Caco-2 (cell line): ENCODE measurements around the gene KIAA0513. TPM values are rescaled to one million over a fixed set of nuclear protein-coding genes. Genes with fewer than 3 reads are reported as not detected.
"Not testable (repeated sequence)": the region's sequence is repeated elsewhere in the genome, so short reads cannot be mapped to it uniquely, and the experiment has no call there.

Experiments
- BruUV-seq: library from RNA; stranded (reverse); fragments of 400-500 nt; replicated peaks from 2 replicates; lab custom pipeline; 2021; lab: Mats Ljungman, UMichigan
- CTCF ChIA-PET: fragments of 300-600 bp; sonication (Branson Sonifier 250); formaldehyde crosslinking; loops from one replicate; lab custom pipeline; 2022; ENCODE audit warnings: antibody characterized with exemption; lab: Charles Lee
- POLR2A ChIA-PET: fragments of 300-600 bp; sonication (Branson Sonifier 250); formaldehyde crosslinking; loops from one replicate; lab custom pipeline; 2022; ENCODE audit warnings: antibody characterized with exemption; lab: Charles Lee
- DNase-seq, 2 experiments: peaks; one replicate each; pipeline versions ENCODE4 v3.0.0 to v3.0.0-alpha.2; 2020 to 2022
- H3K27me3 ChIP-seq: replicated peaks from 2 replicates; pipeline ENCODE4 v1.6.0; 2011; ENCODE audit warnings: low read length; ENCODE audit not compliant: control insufficient read depth, insufficient read depth
- H3K36me3 ChIP-seq: 2 replicates; pipeline ENCODE4 v1.5.1; 2011; ENCODE audit warnings: low read length; ENCODE audit not compliant: control insufficient read depth, insufficient read depth
- H3K4me1 ChIP-seq: fragments of 250-450 bp; sonication (Bioruptor Pico); 2 replicates; pipeline ENCODE4 v1.5.1; 2020; ENCODE audit warnings: mild to moderate bottlenecking
- H3K4me3 ChIP-seq: 2 replicates; pipeline ENCODE4 v1.5.1; 2011; ENCODE audit warnings: low read depth, mild to moderate bottlenecking, control low read depth, low read length
- H3K9me3 ChIP-seq: fragments of 250-450 bp; sonication (Bioruptor Pico); 2 replicates; pipeline ENCODE4 v1.5.1; 2020; ENCODE audit warnings: mild to moderate bottlenecking, moderate library complexity
- H3K27ac Mint-ChIP-seq: one replicate; pipeline ENCODE4 v1.8.0; 2022; ENCODE audit warnings: mixed read lengths; ENCODE audit not compliant: unreplicated experiment
- H3K27me3 Mint-ChIP-seq: one replicate; pipeline ENCODE4 v1.8.0; 2022; ENCODE audit warnings: mixed read lengths; ENCODE audit not compliant: insufficient read depth, unreplicated experiment
- H3K36me3 Mint-ChIP-seq: one replicate; pipeline ENCODE4 v1.8.0; 2022; ENCODE audit warnings: mild to moderate bottlenecking, mixed read lengths; ENCODE audit not compliant: insufficient read depth, unreplicated experiment
- H3K4me1 Mint-ChIP-seq: one replicate; pipeline ENCODE4 v1.8.0; 2022; ENCODE audit warnings: low read depth, mixed read lengths; ENCODE audit not compliant: unreplicated experiment
- H3K4me3 Mint-ChIP-seq: one replicate; pipeline ENCODE4 v1.8.0; 2022; ENCODE audit warnings: mild to moderate bottlenecking, moderate library complexity, mixed read lengths; ENCODE audit not compliant: unreplicated experiment
- H3K9me3 Mint-ChIP-seq: one replicate; pipeline ENCODE4 v1.8.0; 2022; ENCODE audit warnings: mixed read lengths; ENCODE audit not compliant: unreplicated experiment
- intact Hi-C: fragments of 100-400 bp; cut with micrococcal nuclease; formaldehyde crosslinking; loops from one replicate; pipeline ENCODE4 v1.10.0; 2022; ENCODE audit not compliant: unreplicated experiment
- total RNA-seq: library from RNA; stranded (reverse); gene quantifications from 2 replicates; pipeline ENCODE4 v1.2.3, GENCODE V29; 2022
- TF ChIP-seq, protein P1 (sequence below), 2 experiments: fragments of 200-600 bp in 1 of 2; IDR thresholded peaks; 1 replicate in 1 of 2; 2 replicates in 1 of 2; pipeline versions ENCODE4 v1.5.1 to v1.8.0; 2011 to 2022; ENCODE audit warnings: antibody characterized with exemption in 1 of 2, control low read depth in 1 of 2, inconsistent platforms in 1 of 2, low read depth in 1 of 2, low read length in 1 of 2, mild to moderate bottlenecking in 1 of 2, moderate library complexity in 1 of 2; ENCODE audit not compliant: insufficient read depth in 1 of 2, severe bottlenecking in 1 of 2, unreplicated experiment in 1 of 2

KIAA0513 gene
- total RNA-seq, 1 experiment from 2014 or later: 7.9 TPM

DNA sequence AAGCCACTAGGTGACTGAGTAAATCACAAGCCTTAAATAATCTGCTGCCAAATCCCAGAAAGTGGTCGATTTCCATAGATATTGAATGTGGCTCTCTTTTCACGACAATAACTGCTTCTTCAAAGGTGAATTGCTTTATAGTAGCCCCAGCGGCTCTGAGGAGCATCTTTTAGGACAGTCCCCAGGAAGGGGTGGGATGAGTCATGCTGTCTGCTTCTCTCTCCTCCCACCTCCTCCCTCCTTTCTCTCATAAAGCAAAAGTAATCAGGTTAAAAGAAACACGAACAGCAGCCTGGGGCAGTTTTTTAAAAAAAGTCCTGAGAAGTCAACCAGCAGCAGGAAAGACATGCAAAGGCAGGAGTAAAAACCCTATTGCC, 1.8 kb downstream of the KIAA0513 start:
- peak in 1 of 2 experiments; percentile 29 for DNase-seq
- H3K36me3 Mint-ChIP-seq: no peaks in the 10 kb centered on the region
- Histone ChIP-seq H3K4me3 (no peak overlapping the region), H3K9me3 (no peaks in the 10 kb centered on the region), H3K4me1 (peaks cover 28% of the 10 kb centered on the region), H3K27me3 (peaks cover 1% of the 10 kb centered on the region; the same call in 1 of the 2 replicates), H3K36me3 (no peaks in the 10 kb centered on the region)
- ChIA-PET POLR2A (interaction anchor here (0.7 kb wide), 1 partner anchor 796 kb away, joined by 5 read pairs; no protein-coding TSS in a partner anchor), CTCF (no interaction called here)
- H3K27ac Mint-ChIP-seq: no peak overlapping the region
- no peaks in the 10 kb centered on the region for H3K27me3 Mint-ChIP-seq
- peaks cover 26% of the 10 kb centered on the region for H3K4me1 Mint-ChIP-seq
- peak overlapping the region; percentile 92 for H3K4me3 Mint-ChIP-seq
- TSS peak; percentile 42 for BruUV-seq
- intact Hi-C loops: loop anchor here (2.0 kb wide), 1 partner anchor 19 kb away; the partner anchor contains the start of gene ZDHHC7
- H3K9me3 Mint-ChIP-seq: no peaks in the 10 kb centered on the region
- TF ChIP-seq, protein P1, sequence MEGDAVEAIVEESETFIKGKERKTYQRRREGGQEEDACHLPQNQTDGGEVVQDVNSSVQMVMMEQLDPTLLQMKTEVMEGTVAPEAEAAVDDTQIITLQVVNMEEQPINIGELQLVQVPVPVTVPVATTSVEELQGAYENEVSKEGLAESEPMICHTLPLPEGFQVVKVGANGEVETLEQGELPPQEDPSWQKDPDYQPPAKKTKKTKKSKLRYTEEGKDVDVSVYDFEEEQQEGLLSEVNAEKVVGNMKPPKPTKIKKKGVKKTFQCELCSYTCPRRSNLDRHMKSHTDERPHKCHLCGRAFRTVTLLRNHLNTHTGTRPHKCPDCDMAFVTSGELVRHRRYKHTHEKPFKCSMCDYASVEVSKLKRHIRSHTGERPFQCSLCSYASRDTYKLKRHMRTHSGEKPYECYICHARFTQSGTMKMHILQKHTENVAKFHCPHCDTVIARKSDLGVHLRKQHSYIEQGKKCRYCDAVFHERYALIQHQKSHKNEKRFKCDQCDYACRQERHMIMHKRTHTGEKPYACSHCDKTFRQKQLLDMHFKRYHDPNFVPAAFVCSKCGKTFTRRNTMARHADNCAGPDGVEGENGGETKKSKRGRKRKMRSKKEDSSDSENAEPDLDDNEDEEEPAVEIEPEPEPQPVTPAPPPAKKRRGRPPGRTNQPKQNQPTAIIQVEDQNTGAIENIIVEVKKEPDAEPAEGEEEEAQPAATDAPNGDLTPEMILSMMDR (IDR thresholded peaks at IDR 0.05; ENCODE audit: insufficient read depth in 1 of 2, low read depth in 1 of 2, low read length in 1 of 2, severe bottlenecking in 1 of 2, unreplicated experiment in 1 of 2): no peak

DNA sequence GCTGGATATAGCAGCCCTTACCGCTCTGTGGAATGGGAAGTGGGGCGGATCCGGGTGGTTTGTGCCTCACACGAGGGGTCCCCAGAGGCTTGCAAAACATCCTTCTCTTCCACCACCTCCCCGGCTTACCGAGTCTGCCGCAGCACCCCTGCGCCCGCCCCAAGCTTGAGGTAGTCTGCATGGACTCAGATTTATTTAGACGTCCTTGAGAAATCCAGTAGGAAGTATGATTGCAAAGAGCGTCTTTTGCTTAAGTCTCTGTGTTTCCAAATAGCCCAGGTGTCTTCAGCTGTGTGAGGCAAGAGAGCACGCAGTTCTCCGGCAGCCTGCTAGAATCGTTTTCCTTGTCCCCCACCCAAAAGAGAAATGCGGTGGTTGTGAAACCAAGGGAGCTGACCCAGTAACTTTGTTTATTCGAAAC, 2.4 kb downstream of the KIAA0513 start:
- no peaks in the 10 kb centered on the region for H3K9me3 Mint-ChIP-seq
- intact Hi-C loops: loop anchor here (2.0 kb wide), 1 partner anchor 19 kb away; the partner anchor contains the start of gene ZDHHC7

DNA sequence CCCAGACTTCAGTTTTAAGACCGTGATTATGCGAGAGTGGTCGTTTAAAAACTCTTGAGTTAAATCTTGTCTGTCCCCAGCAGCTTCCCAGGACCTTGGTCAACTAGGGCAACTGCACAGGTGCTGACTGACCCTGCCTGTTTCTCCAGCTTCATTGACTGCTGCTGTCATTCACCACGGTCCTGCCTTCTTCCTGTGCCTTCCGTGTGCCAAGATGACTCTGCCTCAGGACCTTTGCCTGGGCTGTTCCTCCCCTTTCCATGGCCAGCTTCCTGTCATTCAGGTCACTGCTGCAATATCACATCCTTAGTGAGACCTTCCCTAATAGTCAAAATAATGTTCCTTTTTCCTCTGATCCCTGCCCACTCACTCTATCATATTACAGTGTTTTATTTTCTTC, 3.9 kb downstream of the KIAA0513 start:
- POLR2A ChIA-PET: no interaction called here
- BruUV-seq: no TSS peak
- peaks cover 1% of the 10 kb centered on the region; the same call in 1 of the 2 replicates for H3K27me3 ChIP-seq
- H3K9me3 ChIP-seq: no peaks in the 10 kb centered on the region
- Mint-ChIP-seq H3K36me3 (no peaks in the 10 kb centered on the region), H3K4me3 (no peak overlapping the region), H3K4me1 (peaks cover 19% of the 10 kb centered on the region), H3K9me3 (no peaks in the 10 kb centered on the region), H3K27ac (no peak overlapping the region), H3K27me3 (no peaks in the 10 kb centered on the region)
- intact Hi-C loops: no loop called here
- CTCF ChIA-PET: no interaction called here
- no peak overlapping the region for H3K4me3 ChIP-seq
- TF ChIP-seq, protein P1 (IDR thresholded peaks at IDR 0.05; ENCODE audit: insufficient read depth in 1 of 2, low read depth in 1 of 2, low read length in 1 of 2, severe bottlenecking in 1 of 2, unreplicated experiment in 1 of 2): no peak
- no peaks in the 10 kb centered on the region for H3K36me3 ChIP-seq
- H3K4me1 ChIP-seq: peaks cover 23% of the 10 kb centered on the region
- no peak for DNase-seq

More for the DNA sequence above, 2.4 kb downstream of the KIAA0513 start:
- ChIA-PET POLR2A (interaction anchor here (0.7 kb wide), 1 partner anchor 797 kb away, joined by 5 read pairs; no protein-coding TSS in a partner anchor), CTCF (no interaction called here)
- Histone ChIP-seq H3K36me3 (no peaks in the 10 kb centered on the region), H3K4me1 (peaks cover 28% of the 10 kb centered on the region), H3K4me3 (no peak overlapping the region), H3K9me3 (no peaks in the 10 kb centered on the region), H3K27me3 (peaks cover 1% of the 10 kb centered on the region; the same call in 1 of the 2 replicates)
- Mint-ChIP-seq H3K27ac (no peak overlapping the region), H3K27me3 (no peaks in the 10 kb centered on the region), H3K4me1 (peaks cover 26% of the 10 kb centered on the region), H3K36me3 (no peaks in the 10 kb centered on the region), H3K4me3 (peak overlapping the region; percentile 92)
- no peak for DNase-seq
- no TSS peak for BruUV-seq
- TF ChIP-seq, protein P1 (IDR thresholded peaks at IDR 0.05; ENCODE audit: insufficient read depth in 1 of 2, low read depth in 1 of 2, low read length in 1 of 2, severe bottlenecking in 1 of 2, unreplicated experiment in 1 of 2): no peak

DNA sequence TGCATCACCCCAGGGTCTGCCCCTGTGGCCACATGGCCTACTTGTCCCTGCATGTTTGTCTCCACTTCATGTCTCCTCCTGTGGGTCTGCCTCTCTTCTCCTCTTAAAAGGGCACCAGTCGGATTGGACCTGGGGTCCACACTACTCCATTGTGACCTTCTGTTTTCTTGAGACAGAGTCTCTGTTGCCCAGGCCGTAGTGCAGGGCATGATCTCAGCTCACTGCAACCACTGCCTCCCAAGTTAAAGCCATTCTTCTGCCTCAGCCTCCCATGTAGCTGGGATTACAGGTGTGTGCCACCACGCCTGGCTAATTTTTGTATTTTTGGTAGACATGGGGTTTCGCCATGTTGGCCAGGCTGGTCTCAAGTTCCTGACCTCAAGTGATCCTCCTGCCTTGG, 4.6 kb downstream of the KIAA0513 start:
- H3K36me3 Mint-ChIP-seq, H3K27ac Mint-ChIP-seq, H3K9me3 Mint-ChIP-seq, H3K9me3 ChIP-seq, DNase-seq, H3K4me3 ChIP-seq, intact Hi-C loops, H3K27me3 ChIP-seq, H3K27me3 Mint-ChIP-seq, H3K36me3 ChIP-seq, CTCF ChIA-PET, BruUV-seq, H3K4me3 Mint-ChIP-seq, POLR2A ChIA-PET: not testable (repeated sequence)
- peaks cover 16% of the 10 kb centered on the region for H3K4me1 Mint-ChIP-seq
- H3K4me1 ChIP-seq: peaks cover 19% of the 10 kb centered on the region
